OCI-LY7 (cell line): ENCODE data around the gene SNAPC5. TPM values are rescaled to one million over a fixed set of nuclear protein-coding genes. Genes with fewer than 3 reads are reported as not detected.

Experiments
- BruUV-seq: library from RNA; stranded (reverse); fragments of 400-500 nt; replicated peaks from 2 replicates; lab custom pipeline; 2021; lab: Mats Ljungman, UMichigan
- CTCF ChIA-PET: fragments of 300-600 bp; sonication (Branson Sonifier 250); formaldehyde crosslinking; loops from one replicate; lab custom pipeline; 2022; ENCODE audit warnings: antibody characterized with exemption; ENCODE audit not compliant: unreplicated experiment; lab: Charles Lee
- POLR2A ChIA-PET: fragments of 300-600 bp; sonication (Branson Sonifier 250); formaldehyde crosslinking; loops from one replicate; lab custom pipeline; 2022; ENCODE audit warnings: antibody characterized with exemption; lab: Charles Lee
- DNase-seq: peaks from one replicate; pipeline ENCODE4 v3.0.0-alpha.2; 2015; ENCODE audit warnings: low spot score
- H2AFZ ChIP-seq: fragments of 200-600 bp; sonication (generic), shearing (Covaris generic); 2 replicates; pipeline ENCODE4 v1.6.1; 2014; ENCODE audit warnings: mild to moderate bottlenecking, antibody characterized with exemption, low read length, moderate library complexity
- H3K27ac ChIP-seq: fragments of 200-600 bp; sonication (generic); 2 replicates; pipeline ENCODE4 v1.5.1; 2014; ENCODE audit warnings: mixed run types, low read depth, mild to moderate bottlenecking, moderate library complexity, low read length, inconsistent platforms; ENCODE audit not compliant: poor library complexity, severe bottlenecking
- H3K36me3 ChIP-seq: fragments of 200-600 bp; sonication (generic); 2 replicates; pipeline ENCODE4 v1.6.1; 2014; ENCODE audit warnings: mild to moderate bottlenecking, antibody characterized with exemption, low read length, moderate library complexity, mixed read lengths; ENCODE audit not compliant: insufficient read depth
- H3K4me1 ChIP-seq: fragments of 200-600 bp; sonication (generic); 2 replicates; pipeline ENCODE4 v1.5.1; 2014; ENCODE audit warnings: mild to moderate bottlenecking, low read length; ENCODE audit not compliant: insufficient read depth, poor library complexity, severe bottlenecking
- H3K4me2 ChIP-seq: fragments of 200-600 bp; sonication (generic); 2 replicates; pipeline ENCODE4 v1.6.1; 2014; ENCODE audit warnings: mild to moderate bottlenecking, low read length
- H3K4me3 ChIP-seq: fragments of 200-600 bp; sonication (generic); 2 replicates; pipeline ENCODE4 v1.5.1; 2014; ENCODE audit warnings: mild to moderate bottlenecking, low read depth, low read length; ENCODE audit not compliant: poor library complexity, severe bottlenecking
- H3K79me2 ChIP-seq: fragments of 200-600 bp; sonication (generic); 2 replicates; pipeline ENCODE4 v1.6.1; 2016; ENCODE audit warnings: low read depth, mild to moderate bottlenecking, low read length, moderate library complexity, mixed read lengths; ENCODE audit not compliant: insufficient read depth
- H3K9me2 ChIP-seq: fragments of 200-600 bp; sonication (generic); 2 replicates; pipeline ENCODE4 v1.6.1; 2016; ENCODE audit warnings: mild to moderate bottlenecking, low read length, mixed read lengths; ENCODE audit not compliant: insufficient read depth
- H3K9me3 ChIP-seq: fragments of 200-600 bp; sonication (generic); 2 replicates; pipeline ENCODE4 v1.6.1; 2014; ENCODE audit warnings: mild to moderate bottlenecking, mixed run types, low read length, mixed read lengths
- H4K20me1 ChIP-seq: fragments of 200-600 bp; sonication (generic); 2 replicates; pipeline ENCODE4 v1.6.1; 2014; ENCODE audit warnings: mild to moderate bottlenecking, antibody characterized with exemption, low read length, moderate library complexity, mixed read lengths; ENCODE audit not compliant: insufficient read depth
- CTCF ChIP-seq: fragments of 200-600 bp; sonication (generic); conservative IDR thresholded peaks from 2 replicates; pipeline ENCODE4 v1.5.1; 2014; ENCODE audit warnings: mild to moderate bottlenecking, antibody characterized with exemption, low read length, moderate library complexity, mixed read lengths
- EZH2phosphoT487 ChIP-seq: fragments of 200-600 bp; sonication (generic); IDR thresholded peaks from 2 replicates; pipeline ENCODE4 v1.6.1; 2018; ENCODE audit warnings: low read depth, borderline replicate concordance, mild to moderate bottlenecking, mixed run types, antibody characterized with exemption, low read length, moderate library complexity, mixed read lengths
- intact Hi-C: fragments of 100-400 bp; cut with micrococcal nuclease; formaldehyde crosslinking; loops from one replicate; pipeline ENCODE4 v1.10.0; 2022; ENCODE audit not compliant: unreplicated experiment
- total RNA-seq, 2 experiments: library from RNA; depleted of rRNA in 1 of 2; stranded (reverse); fragments of >200 nt in 1 of 2; shearing (Covaris generic) in 1 of 2; gene quantifications; 2 replicates each; pipeline ENCODE4 v1.2.3, GENCODE V29; 2014 to 2022

SNAPC5 gene
- total RNA-seq, 2 experiments from 2014 or later: 26.5 to 30.7 TPM

GRCh38 chr15:66456211-66456610, 41.4 kb downstream of the SNAPC5 start:
- CTCF ChIA-PET: no interaction called here

GRCh38 chr15:66454143-66454542, 43.4 kb downstream of the SNAPC5 start:
- Histone ChIP-seq H4K20me1 (no peaks in the 10 kb centered on the region), H3K36me3 (peaks cover 33% of the 10 kb centered on the region), H3K9me2 (no peaks in the 10 kb centered on the region), H3K4me1 (peaks cover 31% of the 10 kb centered on the region), H3K27ac (no peak overlapping the region), H3K4me2 (no peak overlapping the region), H3K9me3 (0 out of 2 replicates have a peak, but pooled peaks cover 3% of the 10 kb centered on the region), H3K4me3 (no peak overlapping the region), H3K79me2 (no peaks in the 10 kb centered on the region; the same call in 1 of the 2 replicates), H2AFZ (no peak overlapping the region)
- POLR2A ChIA-PET: interaction anchor here (0.5 to 1.1 kb wide), 3 partner anchors 16 to 42 kb away, joined by 3 read pairs; no protein-coding TSS in a partner anchor
- no peak for DNase-seq
- BruUV-seq: no TSS peak
- intact Hi-C loops: no loop called here
- CTCF ChIA-PET: no interaction called here
- TF ChIP-seq CTCF (no peak), EZH2phosphoT487 (no peak)

More at GRCh38 chr15:66456211-66456610, 41.4 kb downstream of the SNAPC5 start:
- H2AFZ ChIP-seq: no peak overlapping the region
- no TSS peak for BruUV-seq
- no peaks in the 10 kb centered on the region; the same call in 1 of the 2 replicates for H3K79me2 ChIP-seq
- H4K20me1 ChIP-seq: no peaks in the 10 kb centered on the region
- POLR2A ChIA-PET: interaction anchor here (0.6 kb wide), 1 partner anchor 62 kb away, joined by 3 read pairs; no protein-coding TSS in a partner anchor
- peaks cover 45% of the 10 kb centered on the region; the same call in 1 of the 2 replicates for H3K36me3 ChIP-seq
- no peak for TF ChIP-seq EZH2phosphoT487
- TF ChIP-seq CTCF: no peak
- H3K9me2 ChIP-seq: no peaks in the 10 kb centered on the region
- no peak for DNase-seq
- intact Hi-C loops: no loop called here
- H3K4me1 ChIP-seq: peaks cover 31% of the 10 kb centered on the region
- H3K9me3 ChIP-seq: no peaks in the 10 kb centered on the region
- H3K4me3 ChIP-seq: no peak overlapping the region
- peak overlapping the region; percentile 35; the same call in 1 of the 2 replicates for H3K4me2 ChIP-seq
- peak overlapping the region; percentile 5 for H3K27ac ChIP-seq

- DNase-seq: peak; percentile 19
- H3K9me2 ChIP-seq: no peaks in the 10 kb centered on the region
- no peak overlapping the region for H2AFZ ChIP-seq
- intact Hi-C loops: no loop called here
- no peak overlapping the region for H3K4me3 ChIP-seq
- H4K20me1 ChIP-seq: no peaks in the 10 kb centered on the region
- H3K9me3 ChIP-seq: 0 out of 2 replicates have a peak, but pooled peaks cover 5% of the 10 kb centered on the region
- TF ChIP-seq EZH2phosphoT487 (no peak), CTCF (no peak)
- peaks cover 34% of the 10 kb centered on the region for H3K36me3 ChIP-seq
- H3K79me2 ChIP-seq: no peaks in the 10 kb centered on the region; the same call in 1 of the 2 replicates
- no TSS peak for BruUV-seq
- H3K4me1 ChIP-seq: peaks cover 25% of the 10 kb centered on the region
- CTCF ChIA-PET: interaction anchor here (1.0 kb wide), 1 partner anchor 20 kb away, joined by 3 read pairs; no protein-coding TSS in a partner anchor
- POLR2A ChIA-PET: interaction anchor here (0.6 kb wide), 1 partner anchor 32 kb away, joined by 3 read pairs; no protein-coding TSS in a partner anchor
- H3K4me2 ChIP-seq: no peak overlapping the region
- H3K27ac ChIP-seq: no peak overlapping the region
Measured at GRCh38 chr15:66452971-66453580, 44.5 kb downstream of the SNAPC5 start.
